Cardiac septum (tissue), 1 donor: ENCODE measurements around the gene CYBC1. TPM values are rescaled to one million over a fixed set of nuclear protein-coding genes. Genes with fewer than 3 reads are reported as not detected.
"Not testable (repeated sequence)": the region's sequence is repeated elsewhere in the genome, so short reads cannot be mapped to it uniquely, and the experiment has no call there.

ENCODE experiments used
- DNase-seq: peaks from one replicate; pipeline ENCODE4 v3.0.0-alpha.2; 2020; ENCODE audit warnings: low spot score
- intact Hi-C: fragments of 100-400 bp; cut with DNase I; formaldehyde crosslinking; loops from one replicate; pipeline ENCODE4 v1.14.0; 2022
- total RNA-seq: library from RNA; stranded (reverse); fragmentation: NEBNext Ultra II Directional; extraction: Animal tissue kit (Norgen Biotek cat#: 25700); gene quantifications from one replicate; pipeline ENCODE4 v1.2.1, GENCODE V29; 2021
- donor health status: DM: no; HTN: no; CAD: no.

The CYBC1 gene
- total RNA-seq, 1 donor from 2014 or later = 37.4 TPM

DNA sequence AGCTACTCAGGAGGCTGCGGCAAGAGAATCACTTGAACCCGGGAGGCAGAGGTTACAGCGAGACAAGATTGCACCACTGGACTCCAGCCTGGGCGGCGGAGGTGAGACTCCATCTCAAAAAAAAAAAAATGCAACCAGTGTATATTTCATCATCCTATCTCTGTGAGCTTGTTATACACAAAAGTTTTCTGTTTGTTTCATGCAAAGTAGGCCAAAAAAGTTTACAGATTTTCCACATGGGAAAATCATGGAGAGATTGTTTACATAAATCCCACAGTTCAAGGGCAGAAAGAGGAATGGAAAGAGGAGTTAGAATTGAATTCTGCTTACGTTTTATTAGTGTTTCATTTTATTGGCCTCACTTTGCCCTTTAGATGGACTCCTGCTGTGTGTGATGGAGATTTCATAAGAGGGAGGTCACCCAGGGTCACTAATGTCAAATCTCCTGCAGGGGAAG is 32.7 kb upstream of the CYBC1 start:
- DNase-seq = no peak

DNA sequence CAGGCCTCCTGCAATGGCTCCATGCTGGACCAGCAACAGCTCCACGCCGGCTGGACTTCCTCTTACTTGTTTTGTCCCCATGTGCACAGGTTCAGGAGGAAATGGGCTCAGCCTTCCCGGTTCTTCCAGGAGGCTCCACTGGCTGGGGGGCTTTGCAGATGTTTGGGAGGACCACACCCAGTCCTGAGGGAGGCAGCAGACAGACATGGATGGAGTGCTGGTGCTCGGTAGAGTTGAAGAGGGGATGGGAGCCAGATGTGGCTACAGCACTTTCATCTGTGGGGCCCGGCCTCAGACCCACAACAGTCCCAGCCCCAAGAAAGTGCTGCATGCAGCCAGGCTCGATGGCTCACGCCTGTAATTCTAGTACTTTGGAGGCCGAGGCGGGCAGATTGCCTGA is 29.8 kb upstream of the CYBC1 start:
- DNase-seq = no peak
- intact Hi-C loops = no loop called here

More for the DNA sequence above, 32.7 kb upstream of the CYBC1 start:
- intact Hi-C loops = no loop called here

DNA sequence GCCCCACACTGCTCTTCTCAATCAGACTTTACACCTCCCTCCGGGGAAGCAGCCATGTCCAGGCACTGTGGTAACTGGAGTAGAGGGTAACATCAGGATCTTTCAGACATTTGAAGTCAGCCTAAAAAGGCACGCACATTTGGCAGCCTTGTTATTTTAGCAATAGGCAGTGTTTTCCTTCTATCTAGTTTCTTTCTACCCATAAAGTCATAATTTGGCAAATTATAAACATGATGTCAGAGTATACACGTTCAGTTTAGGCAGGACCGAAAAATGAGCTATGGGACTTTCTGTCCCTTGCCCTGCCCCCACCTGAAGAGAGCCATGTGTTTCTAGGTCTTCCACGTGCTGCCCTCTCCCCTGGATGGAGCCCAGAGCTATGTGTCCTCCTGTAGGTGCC is 29.1 kb upstream of the CYBC1 start:
- no peak for DNase-seq

DNA sequence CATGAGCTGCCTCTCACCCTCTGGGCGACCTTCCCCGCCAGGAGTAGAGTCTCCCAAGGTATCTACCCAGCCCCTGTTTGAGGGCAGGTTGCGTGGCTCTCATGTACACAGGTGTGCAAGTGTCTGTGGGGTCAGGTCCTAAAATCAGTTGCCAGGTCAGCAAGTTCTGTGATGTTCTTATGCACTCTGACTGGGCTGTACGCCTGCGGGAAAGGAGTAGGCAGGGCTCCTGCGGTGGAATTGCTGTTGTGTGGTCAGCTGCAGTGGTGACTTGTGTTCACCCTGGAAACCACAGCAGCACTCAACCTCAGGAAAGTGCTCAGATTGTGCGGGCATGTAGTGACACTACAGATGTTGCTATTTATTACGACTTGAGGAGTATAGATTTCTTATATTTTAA is 27.4 kb upstream of the CYBC1 start:
- no peak for DNase-seq
- intact Hi-C loops = no loop called here

More for the DNA sequence above, 29.1 kb upstream of the CYBC1 start:
- intact Hi-C loops = no loop called here

DNA sequence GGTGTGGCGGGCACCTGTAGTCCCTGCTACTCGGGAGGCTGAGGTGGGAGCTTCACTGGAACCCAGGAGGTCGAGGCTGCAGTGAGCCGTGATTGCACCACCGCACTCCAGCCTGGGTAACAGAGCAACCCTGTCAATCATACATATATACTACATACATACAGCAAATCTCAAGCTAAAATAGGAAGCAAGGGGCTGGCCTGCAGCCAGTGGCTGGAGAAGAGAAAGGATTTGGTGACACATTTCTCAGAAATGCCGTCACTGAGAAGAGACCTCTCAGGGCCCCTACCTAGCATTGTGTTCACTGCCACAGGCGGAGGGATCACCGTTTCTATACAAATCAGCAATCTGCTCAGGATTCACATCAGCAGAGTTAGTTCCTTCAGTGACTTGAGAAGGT is 24.9 kb upstream of the CYBC1 start:
- intact Hi-C loops = no loop called here
- no peak for DNase-seq

DNA sequence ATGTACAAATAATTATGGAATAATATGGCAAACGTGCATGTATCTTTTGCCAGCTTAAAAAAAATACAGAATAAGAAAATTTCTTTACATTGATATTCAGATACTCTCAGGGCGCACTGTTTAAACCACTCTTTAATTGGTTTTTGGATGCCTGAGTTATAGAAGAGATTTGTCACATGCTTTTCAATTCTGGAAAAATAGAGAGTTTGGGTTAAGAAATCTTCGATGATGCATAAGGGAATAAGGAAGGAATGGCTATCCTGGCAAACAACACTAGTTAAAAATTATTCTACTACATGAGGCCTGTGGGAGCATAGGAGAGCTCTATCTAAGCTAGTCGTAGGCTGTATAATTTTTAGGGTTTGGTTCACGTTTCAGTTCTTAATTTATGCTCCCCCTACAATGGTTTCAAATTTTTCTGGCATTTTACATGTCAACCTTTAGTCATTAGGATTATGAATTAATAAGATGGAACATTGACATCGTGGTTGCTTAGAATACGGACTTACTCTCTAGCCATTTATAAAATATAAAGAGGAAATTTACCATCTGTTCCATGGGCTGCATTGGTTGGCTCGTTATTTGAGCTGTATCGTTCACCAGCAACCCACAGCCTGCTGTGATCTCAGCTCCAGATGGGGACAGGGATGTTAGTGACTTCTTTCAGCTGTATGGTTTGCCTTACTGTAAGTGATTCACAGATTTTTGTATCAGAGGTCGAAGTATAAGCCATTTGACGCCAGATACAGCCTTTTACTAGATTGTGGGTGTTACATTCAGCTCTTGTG is 23.9 kb upstream of the CYBC1 start:
- no peak for DNase-seq
- intact Hi-C loops = no loop called here

DNA sequence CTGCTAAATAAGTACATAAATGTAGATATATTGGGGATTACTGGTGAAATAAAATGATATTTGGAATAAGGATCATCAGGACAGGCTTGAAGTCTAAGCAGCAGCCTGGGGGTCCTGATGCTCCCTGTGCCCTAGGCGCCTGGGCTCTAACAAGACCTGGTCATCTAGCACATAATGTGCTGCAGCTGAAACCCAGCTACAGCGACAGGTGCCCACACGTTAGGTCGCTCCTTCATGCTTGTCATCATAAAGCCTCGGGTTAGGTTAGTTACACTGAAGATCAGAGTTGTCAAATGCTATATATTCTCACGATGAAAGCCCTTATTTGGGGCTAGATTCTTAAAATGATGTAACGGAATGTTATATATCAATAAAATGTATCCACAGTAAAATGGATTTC is 19.5 kb upstream of the CYBC1 start:
- no peak for DNase-seq
- intact Hi-C loops = no loop called here

DNA sequence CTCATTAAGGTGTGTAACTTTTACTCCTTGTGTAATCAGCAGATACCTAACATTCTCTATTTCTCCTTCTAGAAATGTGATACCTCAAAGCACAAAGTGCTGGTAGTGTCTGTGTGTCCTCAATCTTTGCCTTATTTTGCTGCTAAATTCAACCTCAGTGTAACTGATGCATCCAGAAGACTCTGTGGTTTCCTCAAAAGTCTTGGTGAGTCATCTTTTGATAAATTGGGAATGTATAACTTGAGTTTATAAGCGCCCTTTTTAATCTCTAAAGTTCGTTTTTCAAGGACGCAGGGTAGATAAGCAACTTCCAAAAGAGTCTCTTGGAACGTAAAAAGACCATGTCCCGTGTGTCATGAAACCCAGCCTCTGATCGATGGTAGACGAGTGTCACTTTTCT is 18.1 kb upstream of the CYBC1 start:
- intact Hi-C loops = no loop called here
- DNase-seq = no peak

DNA sequence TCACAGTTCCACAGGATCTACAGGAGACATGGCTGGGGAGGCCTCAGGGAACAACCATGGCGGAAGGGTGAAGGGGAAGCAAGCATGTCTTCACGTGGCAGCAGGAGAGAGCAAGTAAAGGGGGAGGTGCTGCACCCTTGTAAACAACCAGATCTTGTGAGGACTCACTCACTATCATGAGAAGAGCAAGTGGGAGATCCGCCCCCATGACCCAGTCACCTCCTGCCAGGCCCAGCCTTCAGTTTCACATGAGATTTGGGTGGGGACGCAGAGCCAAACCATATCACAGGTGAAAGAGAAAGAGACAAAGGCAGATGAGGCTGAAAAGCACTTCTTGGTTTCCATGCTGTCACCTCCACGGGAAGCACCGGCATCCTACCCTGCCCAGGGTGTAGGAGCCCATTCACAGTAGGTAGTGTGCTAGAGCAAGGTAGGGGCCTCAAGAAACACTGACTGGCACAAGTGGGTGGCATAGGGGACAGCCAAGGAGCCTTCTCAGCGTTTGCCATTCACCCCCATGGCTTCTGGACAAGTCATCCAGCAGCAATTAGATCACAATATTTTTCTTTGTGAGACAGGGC is 14.6 kb upstream of the CYBC1 start:
- DNase-seq = no peak
- intact Hi-C loops = no loop called here

DNA sequence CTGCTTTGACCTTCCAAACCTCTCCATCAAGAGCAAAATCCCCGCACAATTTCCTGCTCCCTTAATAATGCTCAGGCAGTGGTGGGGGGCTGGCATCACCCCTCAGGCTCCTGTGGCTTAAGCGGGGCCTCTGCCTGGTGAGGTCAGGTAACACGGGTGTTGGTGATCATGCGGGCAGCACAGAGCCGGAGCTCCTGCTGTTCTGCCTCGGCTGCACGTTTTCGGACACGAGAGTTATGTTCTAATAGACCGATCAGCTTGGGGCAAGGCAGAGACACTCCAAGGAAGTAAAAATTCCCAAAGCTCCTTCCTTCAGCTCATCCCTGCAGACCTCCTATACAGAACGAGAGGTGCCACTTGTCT is 14.0 kb upstream of the CYBC1 start:
- intact Hi-C loops = no loop called here
- no peak for DNase-seq

DNA sequence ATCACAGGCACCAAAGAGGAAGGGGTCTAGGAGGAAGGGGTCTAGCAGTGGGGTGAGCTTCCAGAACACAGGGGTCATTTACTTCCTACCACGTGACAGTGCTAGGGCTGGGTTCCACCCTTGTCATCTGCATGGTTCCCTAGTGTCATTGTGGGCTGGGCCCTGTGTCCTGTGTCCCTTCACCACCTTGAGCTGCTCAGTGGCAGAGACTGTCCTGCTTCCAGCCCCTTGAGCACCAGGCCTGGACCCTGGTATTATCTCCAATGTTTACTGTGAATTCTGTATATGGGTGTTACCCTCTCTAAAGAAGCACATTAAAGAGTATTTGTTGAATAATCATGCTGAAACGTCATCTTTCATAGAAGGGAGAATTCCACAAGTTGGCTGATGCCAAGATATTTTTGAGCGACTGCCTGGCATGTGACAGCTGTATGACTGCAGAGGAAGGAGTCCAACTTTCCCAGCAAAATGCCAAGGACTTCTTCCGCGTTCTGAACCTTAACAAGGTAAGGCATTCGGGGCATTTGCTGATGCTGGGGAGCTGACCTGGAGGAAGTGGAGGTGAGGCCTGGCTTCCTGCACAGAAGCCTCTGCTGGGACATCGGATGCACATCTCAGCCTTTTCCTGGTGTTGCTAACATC is 13.5 kb upstream of the CYBC1 start:
- DNase-seq = no peak
- intact Hi-C loops = no loop called here

DNA sequence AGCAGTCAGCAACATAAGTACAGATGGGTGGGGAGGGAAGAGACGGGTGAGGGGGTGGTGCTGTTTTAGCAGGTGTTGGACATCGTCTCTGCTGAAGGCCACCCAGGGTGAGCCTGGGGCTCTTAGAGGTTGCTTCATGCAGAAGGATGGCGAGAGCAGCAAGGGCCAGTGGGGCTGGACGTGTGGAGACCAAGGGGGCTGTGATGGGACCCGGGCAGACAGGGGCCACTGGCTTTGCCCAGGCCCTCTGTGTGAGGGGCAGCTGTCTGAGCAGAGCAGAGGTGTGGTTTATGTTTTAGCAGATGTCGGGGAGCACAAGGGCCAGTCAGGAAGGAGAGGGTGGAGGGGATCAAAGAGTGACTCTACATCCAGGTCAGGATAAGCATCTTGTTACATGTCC is 12.8 kb upstream of the CYBC1 start:
- intact Hi-C loops = no loop called here
- DNase-seq = no peak

DNA sequence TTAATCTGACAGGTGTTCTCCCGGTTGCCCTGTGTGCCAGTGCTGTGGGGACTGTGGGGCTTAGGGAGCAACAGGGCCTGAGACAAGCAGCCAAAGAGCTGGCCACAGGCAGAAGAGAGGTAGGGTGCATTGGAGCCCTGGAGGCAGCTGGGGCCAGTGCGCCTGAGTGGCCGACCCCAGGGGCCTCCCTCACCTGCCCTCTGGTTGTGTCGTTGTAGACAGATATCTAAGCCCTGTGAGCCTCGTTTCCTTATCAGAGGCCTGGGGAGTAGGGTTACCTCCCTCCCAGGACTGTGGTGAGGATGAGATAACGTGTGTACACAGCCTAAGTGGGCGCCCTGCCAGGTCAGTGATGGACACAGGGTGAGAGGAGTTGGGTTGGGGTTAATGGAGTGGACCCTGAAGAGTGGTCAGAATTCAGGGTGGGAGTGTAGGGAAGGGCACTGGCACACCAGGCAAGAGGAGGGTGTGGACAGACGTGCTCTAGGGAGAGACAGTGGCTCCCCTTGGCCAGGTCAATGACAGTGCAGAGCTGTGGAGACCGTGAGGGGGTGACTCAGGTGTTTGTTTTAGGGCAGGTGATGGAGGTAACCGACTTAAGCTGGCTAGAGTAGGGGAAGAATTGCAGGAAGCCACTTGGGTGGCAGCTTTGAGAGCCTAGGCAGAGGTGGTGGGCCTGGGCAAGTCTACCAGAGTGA is 11.4 kb upstream of the CYBC1 start:
- DNase-seq = no peak

DNA sequence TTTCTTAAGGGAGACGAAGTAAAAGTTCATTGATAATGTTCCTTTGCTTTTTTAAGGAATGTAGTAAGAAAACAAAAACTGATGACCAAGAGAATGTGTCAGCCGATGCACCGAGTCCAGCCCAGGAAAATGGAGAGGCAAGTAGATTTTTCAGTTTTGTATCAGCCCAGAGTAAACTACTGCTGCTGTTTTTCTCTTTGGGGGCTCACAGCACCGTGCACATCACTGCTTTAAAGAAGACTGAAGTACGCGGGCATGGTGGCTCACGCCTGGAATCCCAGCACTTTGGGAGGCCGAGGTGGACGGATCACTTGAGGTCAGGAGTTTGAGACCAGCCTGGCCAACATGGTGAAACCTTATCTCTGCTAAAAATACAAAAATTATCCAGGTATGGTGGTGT is 9.4 kb upstream of the CYBC1 start:
- intact Hi-C loops, DNase-seq: not testable (repeated sequence)

More for the DNA sequence above, 11.4 kb upstream of the CYBC1 start:
- intact Hi-C loops = no loop called here

DNA sequence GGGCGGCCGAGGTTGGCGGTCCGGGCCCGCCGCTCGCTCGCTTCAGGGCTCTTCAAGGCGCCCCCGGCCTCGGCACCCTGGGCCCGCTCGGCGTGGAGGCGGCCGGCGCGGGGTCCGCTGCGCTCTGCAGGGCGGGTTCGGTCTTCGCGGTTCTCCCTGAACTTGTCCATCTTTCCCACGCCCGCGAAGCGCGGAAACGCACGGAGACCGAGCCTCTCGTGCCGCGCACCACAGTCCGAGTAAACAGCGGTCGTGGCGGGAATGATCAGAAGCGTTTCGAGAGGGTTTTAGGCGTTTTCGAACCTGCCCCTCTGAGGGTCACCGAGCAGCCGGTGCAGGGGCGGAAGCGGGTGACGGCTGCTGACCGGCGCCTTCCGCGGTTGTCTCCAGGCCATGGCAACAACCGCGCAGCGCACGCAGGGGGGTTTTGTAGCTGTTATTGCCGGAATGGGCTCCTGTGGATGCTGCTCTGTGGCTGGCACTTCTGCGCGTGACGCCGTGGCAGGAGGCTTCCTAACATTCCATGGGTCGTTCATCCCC is 8.4 kb upstream of the CYBC1 start:
- intact Hi-C loops = no loop called here
- peak; percentile 83 for DNase-seq

DNA sequence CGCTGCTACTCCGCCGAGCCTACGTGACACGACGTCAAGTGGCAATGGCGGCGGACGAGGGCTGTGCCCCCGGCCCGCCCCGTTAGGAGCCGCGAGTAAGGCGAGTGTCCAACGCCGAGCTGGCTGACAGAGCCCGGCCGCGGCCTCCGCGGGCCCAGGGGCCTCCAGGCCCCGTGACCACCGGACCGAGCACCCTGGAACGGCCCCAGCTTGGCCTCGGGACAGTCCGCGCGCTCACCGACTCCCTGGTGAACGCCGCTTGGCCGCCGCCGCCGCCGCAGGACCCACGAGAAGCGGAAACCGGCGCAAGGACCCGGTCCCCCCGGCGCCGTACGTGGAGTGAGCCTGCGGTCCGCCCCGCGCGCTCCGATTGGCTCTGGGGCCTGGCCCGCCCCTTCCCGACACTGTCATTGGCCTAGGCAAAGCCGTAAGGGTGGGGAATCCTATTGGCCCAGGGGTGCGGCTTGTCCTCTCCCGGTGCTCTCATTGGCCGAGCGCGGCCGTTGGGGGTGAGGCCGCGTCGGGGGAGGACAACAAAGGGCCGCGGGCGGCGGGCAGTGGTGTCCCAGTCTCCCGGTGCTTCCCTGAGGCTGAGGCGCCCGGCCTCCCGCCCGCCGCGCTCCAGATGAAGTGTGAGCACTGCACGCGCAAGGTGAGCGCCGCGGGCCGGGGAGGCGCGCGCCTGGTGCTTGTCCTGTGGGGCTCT is 7.8 kb upstream of the CYBC1 start, which contains the start of gene NARF:
NARF (plus strand) TSS at position 563 of the 706 bp plus-strand sequence; CDS start at position 626, 63 bp downstream.
- intact Hi-C loops = no loop called here
- peak; percentile 99 for DNase-seq

DNA sequence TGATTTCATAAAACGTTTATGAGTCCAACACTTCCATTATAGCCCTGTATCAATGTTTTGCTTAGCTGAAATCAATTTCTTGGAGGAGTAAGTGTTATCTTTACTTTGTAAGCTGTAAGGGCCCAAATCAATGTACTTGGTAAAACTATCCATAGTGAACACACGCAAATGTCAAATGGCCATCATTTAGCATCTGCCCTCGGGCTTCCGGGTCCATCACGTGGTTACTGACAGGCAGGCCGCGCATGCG is 7.3 kb upstream of the CYBC1 start:
- intact Hi-C loops = no loop called here
- DNase-seq = no peak

DNA sequence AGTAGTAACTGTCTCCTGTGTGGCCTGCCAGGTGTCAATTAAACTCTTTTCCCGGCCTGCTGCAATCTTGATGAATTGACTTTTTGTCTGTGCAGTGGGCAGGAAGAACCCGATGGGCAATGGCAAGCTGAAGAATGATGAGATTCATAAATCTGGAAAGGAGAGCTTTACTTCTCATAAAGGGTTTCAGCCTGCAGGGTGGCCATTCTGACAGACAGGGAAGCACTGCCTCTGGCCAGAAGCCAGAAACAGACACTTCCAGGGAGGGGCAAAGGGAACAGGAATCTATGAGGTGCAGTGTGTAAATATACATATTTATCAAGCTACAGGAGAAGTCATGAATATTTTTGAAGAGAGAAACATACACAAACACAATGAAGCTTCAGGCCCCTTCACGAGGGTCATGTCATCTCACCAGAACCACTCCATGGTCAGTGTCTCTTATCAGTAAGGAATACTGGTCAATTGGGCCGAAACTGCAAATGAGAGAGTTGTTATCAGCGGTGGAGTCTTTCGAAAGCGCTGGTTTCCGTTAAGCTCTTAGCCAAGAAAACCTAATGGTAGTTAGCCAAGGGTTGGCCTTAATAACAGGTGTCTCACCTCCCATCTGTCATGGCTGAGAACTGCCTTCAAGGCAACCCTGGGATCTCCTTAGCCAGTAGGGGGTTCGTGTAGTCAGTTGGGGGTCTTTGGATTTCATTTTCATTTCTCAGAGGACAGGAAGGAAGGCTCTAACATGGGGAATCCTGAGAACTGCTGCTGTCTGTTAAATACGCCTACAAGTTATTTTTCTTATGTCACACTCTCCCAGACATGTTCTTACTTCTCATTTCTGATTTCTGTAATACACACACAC is 6.7 kb upstream of the CYBC1 start:
- intact Hi-C loops = no loop called here
- peak; percentile 86 for DNase-seq

DNA sequence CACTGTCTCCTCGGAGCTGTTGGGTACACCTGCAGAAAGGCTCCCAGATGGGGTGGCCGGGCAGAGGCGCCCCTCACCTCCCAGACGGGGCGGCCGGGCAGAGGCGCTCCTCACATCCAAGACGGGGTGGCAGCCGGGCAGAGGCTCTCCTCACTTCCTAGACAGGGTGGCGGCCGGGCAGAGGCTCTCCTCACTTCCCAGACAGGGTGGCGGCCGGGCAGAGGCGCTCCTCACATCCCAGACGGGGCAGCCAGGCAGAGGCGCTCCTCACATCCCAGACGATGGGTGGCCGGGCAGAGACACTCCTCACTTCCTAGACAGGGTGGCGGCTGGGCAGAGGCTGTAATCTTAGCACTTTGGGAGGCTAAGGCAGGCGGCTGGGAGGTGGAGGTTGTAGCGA is 3.2 kb upstream of the CYBC1 start:
- intact Hi-C loops, DNase-seq: not testable (repeated sequence)
